Tibial nerve (tissue), 4 donors: ENCODE measurements around the gene KRT14.

ENCODE experiments used
- CTCF ChIP-seq, 5 experiments: fragments of 200-600 bp in 3 of 5; fragments of 450-650 bp in 2 of 5; sonication (generic) in 3 of 5; IDR thresholded peaks; one replicate each; pipeline ENCODE4 v1.5.1; 2016 to 2019; ENCODE audit warnings: antibody characterized with exemption in 5 of 5, mild to moderate bottlenecking in 3 of 5, moderate library complexity in 2 of 5
- EP300 ChIP-seq, 2 donors: sonication (generic); formaldehyde crosslinking; IDR thresholded peaks; one replicate each; pipeline ENCODE4 v1.6.1; 2017; ENCODE audit warnings: antibody characterized with exemption in 2 of 2, mild to moderate bottlenecking in 1 of 2
- POLR2A ChIP-seq, 2 donors: fragments of 450-650 bp; IDR thresholded peaks; one replicate each; pipeline ENCODE4 v1.6.1; 2017; ENCODE audit warnings: antibody characterized with exemption in 2 of 2, mild to moderate bottlenecking in 2 of 2, moderate library complexity in 2 of 2

GRCh38 chr17:41599680-41600079 lies 13.0 kb upstream of the KRT14 start:
- TF ChIP-seq CTCF (IDR thresholded peaks at IDR 0.05) (no peak), EP300 (IDR thresholded peaks at IDR 0.05) (no peak), POLR2A (IDR thresholded peaks at IDR 0.05) (no peak)
